A673 (cell line): Measurements from ENCODE around the gene SENP7. TPM values are rescaled to one million over a fixed set of nuclear protein-coding genes. Genes with fewer than 3 reads are reported as not detected.

Source experiments
- BruUV-seq: library from RNA; stranded (reverse); fragments of 400-500 nt; replicated peaks from 2 replicates; lab custom pipeline; 2021; lab: Mats Ljungman, UMichigan
- CTCF ChIA-PET: fragments of 300-600 bp; sonication (Branson Sonifier 250); formaldehyde crosslinking; loops from one replicate; lab custom pipeline; 2022; ENCODE audit warnings: antibody characterized with exemption; lab: Charles Lee
- POLR2A ChIA-PET: fragments of 300-600 bp; sonication (Branson Sonifier 250); formaldehyde crosslinking; loops from one replicate; lab custom pipeline; 2022; ENCODE audit warnings: antibody characterized with exemption; ENCODE audit not compliant: low non-redundant PET; lab: Charles Lee
- DNase-seq: peaks from one replicate; pipeline ENCODE4 v3.0.0-alpha.2; 2015; ENCODE audit warnings: low spot score
- H3K27ac ChIP-seq: fragments of 200-600 bp; sonication (generic); 2 replicates; pipeline ENCODE4 v1.5.1; 2016; ENCODE audit warnings: mixed run types, low read depth, mild to moderate bottlenecking, mixed read lengths, antibody characterized with exemption, low read length; ENCODE audit not compliant: poor library complexity, severe bottlenecking
- H3K27me3 ChIP-seq: fragments of 200-600 bp; sonication (generic); replicated peaks from 2 replicates; pipeline ENCODE4 v1.6.1; 2017; ENCODE audit warnings: mixed run types, low read depth, mild to moderate bottlenecking, mixed read lengths, antibody characterized with exemption, low read length; ENCODE audit not compliant: insufficient read depth, poor library complexity
- H3K36me3 ChIP-seq: fragments of 200-600 bp; sonication (generic); 2 replicates; pipeline ENCODE4 v1.6.1; 2016; ENCODE audit warnings: mixed run types, mild to moderate bottlenecking, mixed read lengths, antibody characterized with exemption, low read length; ENCODE audit not compliant: insufficient read depth, poor library complexity, severe bottlenecking
- H3K4me1 ChIP-seq: fragments of 200-600 bp; sonication (generic); 2 replicates; pipeline ENCODE4 v1.6.1; 2017; ENCODE audit warnings: mixed run types, mild to moderate bottlenecking, mixed read lengths, antibody characterized with exemption, low read length; ENCODE audit not compliant: insufficient read depth, poor library complexity, severe bottlenecking
- H3K4me3 ChIP-seq: fragments of 200-600 bp; sonication (generic); 2 replicates; pipeline ENCODE4 v1.5.1; 2016; ENCODE audit warnings: low read depth, mixed run types, mild to moderate bottlenecking, mixed read lengths, low read length; ENCODE audit not compliant: poor library complexity, severe bottlenecking
- H3K9me3 ChIP-seq: fragments of 200-600 bp; sonication (generic); 2 replicates; pipeline ENCODE4 v1.6.1; 2016; ENCODE audit warnings: mixed run types, low read depth, mild to moderate bottlenecking, mixed read lengths, antibody characterized with exemption, low read length; ENCODE audit not compliant: poor library complexity, severe bottlenecking
- EZH2 ChIP-seq: fragments of 200-600 bp; sonication (generic); IDR thresholded peaks from 2 replicates; pipeline ENCODE4 v1.6.1; 2017; ENCODE audit warnings: borderline replicate concordance, low read depth, mild to moderate bottlenecking, mixed read lengths, antibody characterized with exemption, low read length; ENCODE audit not compliant: poor library complexity, severe bottlenecking
- intact Hi-C: fragments of 100-400 bp; cut with micrococcal nuclease; formaldehyde crosslinking; loops from one replicate; pipeline ENCODE4 v1.10.0; 2022; ENCODE audit not compliant: unreplicated experiment
- total RNA-seq: library from RNA; stranded (reverse); gene quantifications from 2 replicates; pipeline ENCODE4 v1.2.3, GENCODE V29; 2021
- TF ChIP-seq, protein P1 (sequence below): fragments of 300-800, 200-600 bp; sonication (generic); conservative IDR thresholded peaks from 2 replicates; pipeline ENCODE4 v1.5.1; 2017; ENCODE audit warnings: low read depth, mild to moderate bottlenecking, antibody characterized with exemption, low read length, moderate library complexity, mixed read lengths

Gene SENP7
- total RNA-seq, 1 experiment from 2014 or later: 10.2 TPM

DNA sequence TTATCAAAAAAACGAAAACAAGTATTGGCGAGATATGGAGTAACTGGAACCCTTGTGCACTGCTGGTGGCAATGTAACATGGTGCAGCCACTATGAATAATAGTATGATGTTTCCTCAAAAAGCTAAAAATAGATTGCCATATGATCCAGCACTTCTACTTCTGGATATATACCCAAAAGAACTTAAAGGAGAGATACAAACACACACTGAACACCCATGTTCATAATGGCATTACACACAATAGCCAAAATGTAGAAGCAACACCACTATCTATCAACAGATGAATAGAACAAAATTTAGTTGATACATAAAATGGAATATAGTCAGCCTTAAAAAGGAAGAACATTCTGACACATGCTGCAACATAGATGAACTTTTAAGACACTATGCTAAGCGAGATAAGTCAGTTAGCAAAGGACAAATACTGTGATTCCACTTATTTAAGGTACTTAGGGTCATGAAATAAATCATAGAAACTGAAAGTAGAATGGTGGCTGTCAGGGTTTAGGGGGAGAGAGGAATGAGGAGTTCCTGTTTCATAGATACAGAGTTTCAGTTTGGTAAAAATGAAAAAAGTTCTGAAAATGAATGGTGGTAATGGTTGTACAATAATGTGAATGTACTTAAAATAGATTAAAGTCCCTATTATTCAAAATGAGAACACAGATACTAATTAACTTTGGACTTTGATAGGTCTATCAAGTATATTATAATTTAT lies 133.2 kb downstream of the SENP7 start:
- Histone ChIP-seq H3K27ac (no peak overlapping the region), H3K4me1 (no peaks in the 10 kb centered on the region), H3K36me3 (no peaks in the 10 kb centered on the region), H3K9me3 (no peaks in the 10 kb centered on the region), H3K4me3 (no peak overlapping the region), H3K27me3 (no peaks in the 10 kb centered on the region)
- POLR2A ChIA-PET: no interaction called here
- intact Hi-C loops: loop anchor here (5.0 to 10.0 kb wide), 5 partner anchors 183 to 643 kb away; no protein-coding TSS in a partner anchor
- no peak for DNase-seq
- CTCF ChIA-PET: no interaction called here
- BruUV-seq: no TSS peak
- TF ChIP-seq, protein P1, sequence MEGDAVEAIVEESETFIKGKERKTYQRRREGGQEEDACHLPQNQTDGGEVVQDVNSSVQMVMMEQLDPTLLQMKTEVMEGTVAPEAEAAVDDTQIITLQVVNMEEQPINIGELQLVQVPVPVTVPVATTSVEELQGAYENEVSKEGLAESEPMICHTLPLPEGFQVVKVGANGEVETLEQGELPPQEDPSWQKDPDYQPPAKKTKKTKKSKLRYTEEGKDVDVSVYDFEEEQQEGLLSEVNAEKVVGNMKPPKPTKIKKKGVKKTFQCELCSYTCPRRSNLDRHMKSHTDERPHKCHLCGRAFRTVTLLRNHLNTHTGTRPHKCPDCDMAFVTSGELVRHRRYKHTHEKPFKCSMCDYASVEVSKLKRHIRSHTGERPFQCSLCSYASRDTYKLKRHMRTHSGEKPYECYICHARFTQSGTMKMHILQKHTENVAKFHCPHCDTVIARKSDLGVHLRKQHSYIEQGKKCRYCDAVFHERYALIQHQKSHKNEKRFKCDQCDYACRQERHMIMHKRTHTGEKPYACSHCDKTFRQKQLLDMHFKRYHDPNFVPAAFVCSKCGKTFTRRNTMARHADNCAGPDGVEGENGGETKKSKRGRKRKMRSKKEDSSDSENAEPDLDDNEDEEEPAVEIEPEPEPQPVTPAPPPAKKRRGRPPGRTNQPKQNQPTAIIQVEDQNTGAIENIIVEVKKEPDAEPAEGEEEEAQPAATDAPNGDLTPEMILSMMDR: no peak
- TF ChIP-seq EZH2: no peak

DNA sequence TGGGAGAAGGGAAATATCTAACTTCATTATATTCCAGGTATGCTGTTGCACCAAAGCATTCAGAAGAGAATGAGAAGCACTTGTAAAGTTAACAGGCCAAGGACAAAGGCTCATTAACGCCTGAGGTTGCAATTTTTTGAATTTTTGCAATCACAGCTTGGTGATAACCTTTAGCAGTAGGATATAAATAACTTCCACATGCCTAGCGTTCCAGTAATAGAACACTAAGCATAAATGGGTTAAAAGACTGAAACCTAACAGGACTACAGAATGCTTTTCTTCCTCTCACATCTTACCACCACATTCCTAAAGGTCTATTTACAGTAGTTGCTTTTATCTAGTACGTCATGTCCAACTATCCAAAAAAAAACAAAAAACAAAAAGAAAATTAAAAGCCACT lies 135.2 kb downstream of the SENP7 start:
- no peak for DNase-seq
- no peak for TF ChIP-seq EZH2
- TF ChIP-seq, protein P1: no peak
- Histone ChIP-seq H3K9me3 (no peaks in the 10 kb centered on the region), H3K4me1 (no peaks in the 10 kb centered on the region), H3K4me3 (no peak overlapping the region), H3K27me3 (no peaks in the 10 kb centered on the region), H3K36me3 (no peaks in the 10 kb centered on the region), H3K27ac (no peak overlapping the region)
- intact Hi-C loops: no loop called here
- POLR2A ChIA-PET: no interaction called here
- no TSS peak for BruUV-seq
- CTCF ChIA-PET: no interaction called here

DNA sequence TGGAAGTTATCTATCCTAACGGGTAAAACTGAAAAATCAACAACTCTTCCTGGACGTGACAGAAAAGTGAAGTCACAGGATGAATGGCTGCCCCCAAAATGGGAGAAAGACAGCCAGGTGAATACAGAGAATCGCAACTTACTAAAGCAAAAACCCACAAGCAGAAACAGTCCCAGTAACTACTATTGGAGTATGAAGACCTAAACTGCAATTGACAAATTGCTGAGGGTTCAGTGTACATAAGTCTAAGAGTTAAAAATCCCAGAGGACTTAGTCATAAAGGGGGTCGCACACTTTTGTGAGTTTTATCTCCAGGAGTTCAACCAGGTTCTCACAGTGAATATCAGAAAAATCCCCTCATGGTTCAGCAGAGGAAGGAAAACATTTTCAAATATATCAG lies 135.8 kb downstream of the SENP7 start:
- POLR2A ChIA-PET: no interaction called here
- no peak for TF ChIP-seq EZH2
- TF ChIP-seq, protein P1: no peak
- Histone ChIP-seq H3K4me3 (no peak overlapping the region), H3K4me1 (no peaks in the 10 kb centered on the region), H3K36me3 (no peaks in the 10 kb centered on the region), H3K27me3 (no peaks in the 10 kb centered on the region), H3K9me3 (no peaks in the 10 kb centered on the region), H3K27ac (no peak overlapping the region)
- CTCF ChIA-PET: no interaction called here
- no peak for DNase-seq
- intact Hi-C loops: no loop called here
- BruUV-seq: no TSS peak
